Measurements from ENCODE around the gene CCDC171.

The CCDC171 gene

GRCh38 chr9:15510789-15511575, 41.9 kb upstream of the CCDC171 start, which contains the start of gene PSIP1 (continued):
- TF ChIP-seq PRDM2 (tag by site-specific recombination; IDR thresholded peaks at IDR 0.05; ENCODE audit: borderline replicate concordance): no peak
- TF ChIP-seq ZNF138 (tag by site-specific recombination; IDR thresholded peaks at IDR 0.05; ENCODE audit: borderline replicate concordance): no peak
- TF ChIP-seq ZNF704 (tag by site-specific recombination; IDR thresholded peaks at IDR 0.05): no peak

- ChIA-PET POLR2A (interaction anchor here (1.0 to 4.6 kb wide), 4 partner anchors 10 to 205 kb away, joined by 3 to 61 read pairs (median 4); partner anchors contain the start of genes CCDC171 and TTC39B), CTCF (interaction anchor here (0.6 to 1.9 kb wide), 3 partner anchors 32 to 859 kb away, joined by 3 to 5 read pairs (median 3); no protein-coding TSS in a partner anchor)
- no peak for TF ChIP-seq HIC1 (tag by site-specific recombination; IDR thresholded peaks at IDR 0.05)
- TF ChIP-seq ZBTB6 (tag by site-specific recombination; IDR thresholded peaks at IDR 0.05): no peak
- TF ChIP-seq TSHZ1 (tag by site-specific recombination; IDR thresholded peaks at IDR 0.05; ENCODE audit: borderline replicate concordance): no peak
- no peak for TF ChIP-seq ZNF544 (tag by site-specific recombination; IDR thresholded peaks at IDR 0.05)
- TF ChIP-seq ZNF16 (tag by site-specific recombination; IDR thresholded peaks at IDR 0.05; ENCODE audit: low read depth): no peak
- TF ChIP-seq RBAK (tag by site-specific recombination; IDR thresholded peaks at IDR 0.05): no peak
- TF ChIP-seq ZIC2 (tag by site-specific recombination; IDR thresholded peaks at IDR 0.05): no peak
- no peak overlapping the region for H3K4me3 ChIP-seq (ENCODE audit: low read depth, low read length)
- no peaks in the 10 kb centered on the region for H3K9me3 ChIP-seq (ENCODE audit: control insufficient read depth, insufficient read depth, low read depth, low read length)
- H3K4me1 ChIP-seq (ENCODE audit: control insufficient read depth, insufficient read depth, low read length): peaks cover 6% of the 10 kb centered on the region; the same call in 1 of the 2 replicates
- peaks cover 9 to 22% of the 10 kb centered on the region in 2 experiments for H3K36me3 ChIP-seq (ENCODE audit: control insufficient read depth in 2 of 2, insufficient read depth in 1 of 2, low read length in 2 of 2)
- no peak overlapping the region for H3K27ac ChIP-seq (ENCODE audit: extremely low read depth, low read depth, low read length)
These were observed 40.6 kb upstream of the CCDC171 start for GRCh38 chr9:15512204-15512603.

Measured in HEK293 (cell line).